OCI-LY3 (cell line): ENCODE measurements around the gene SHLD1.

Experiments used
- CTCF ChIP-seq: fragments of 200-600, 300-600 bp; sonication (generic); IDR thresholded peaks from 2 replicates; pipeline ENCODE4 v1.5.1; 2014; ENCODE audit warnings: antibody characterized with exemption, low read length, low read depth
- EZH2phosphoT487 ChIP-seq: fragments of 200-600 bp; shearing (Covaris generic); IDR thresholded peaks from 2 replicates; pipeline ENCODE4 v1.6.1; 2018; ENCODE audit warnings: antibody characterized with exemption, mixed run types, low read depth

GRCh38 chr20:5737619-5737953 is 12.6 kb upstream of the SHLD1 start:
- no peak for TF ChIP-seq CTCF
- no peak for TF ChIP-seq EZH2phosphoT487
